Activated T-helper 2 cell treated with anti-CD3 and anti-CD28 coated beads, Interferon-gamma antibody, Interleukin-2, Interleukin-4, amounts not matched to agents 10 μg/mL and 5 μg/mL and 100 μg/mL, durations not matched to agents 14 hours and 24 hours and 36 hours (primary cell): ENCODE data around the gene APC2. TPM values are rescaled to one million over a fixed set of nuclear protein-coding genes. Genes with fewer than 3 reads are reported as not detected.

Experiments
- DNase-seq: peaks from one replicate; pipeline ENCODE4 v3.0.0; 2021; ENCODE audit warnings: low spot score
- H3K27ac Mint-ChIP-seq: one replicate; pipeline ENCODE4 v1.8.0; 2021; ENCODE audit warnings: mixed read lengths
- H3K27me3 Mint-ChIP-seq: one replicate; pipeline ENCODE4 v1.8.0; 2021; ENCODE audit warnings: low read depth, mixed read lengths
- H3K36me3 Mint-ChIP-seq: one replicate; pipeline ENCODE4 v1.8.0; 2021; ENCODE audit warnings: low read depth, mixed read lengths
- H3K4me1 Mint-ChIP-seq: one replicate; pipeline ENCODE4 v1.8.0; 2021; ENCODE audit warnings: low read depth, mixed read lengths
- H3K4me3 Mint-ChIP-seq: one replicate; pipeline ENCODE4 v1.8.0; 2021; ENCODE audit warnings: low read depth, mild to moderate bottlenecking, moderate library complexity, mixed read lengths
- H3K9me3 Mint-ChIP-seq: one replicate; pipeline ENCODE4 v1.8.0; 2021; ENCODE audit warnings: mixed read lengths
- intact Hi-C: fragments of 100-400 bp; cut with micrococcal nuclease; formaldehyde crosslinking; loops from one replicate; pipeline ENCODE4 v1.15.1; 2023
- total RNA-seq: library from RNA; stranded (reverse); gene quantifications from 2 replicates; pipeline ENCODE4 v1.2.3, GENCODE V29; 2022

The APC2 gene
- total RNA-seq, 1 donor from 2014 or later: 0.21 TPM

DNA sequence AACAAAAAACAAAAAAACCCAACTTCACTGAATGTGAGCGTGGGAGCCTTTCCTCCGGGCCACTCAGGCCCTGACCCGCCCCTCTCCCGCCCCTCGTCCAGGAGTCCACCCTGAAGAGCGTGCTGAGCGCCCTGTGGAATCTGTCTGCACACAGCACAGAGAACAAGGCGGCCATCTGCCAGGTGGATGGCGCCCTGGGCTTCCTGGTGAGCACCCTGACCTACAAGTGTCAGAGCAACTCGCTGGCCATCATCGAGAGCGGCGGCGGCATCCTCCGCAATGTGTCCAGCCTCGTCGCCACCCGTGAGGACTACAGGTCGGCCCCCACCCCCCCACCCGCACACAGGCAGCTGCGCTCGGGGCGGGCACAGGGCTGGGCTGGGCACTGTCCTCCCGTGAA, 11.9 kb downstream of the APC2 start:
- peaks cover 12% of the 10 kb centered on the region for H3K27me3 Mint-ChIP-seq
- H3K4me1 Mint-ChIP-seq: no peaks in the 10 kb centered on the region
- DNase-seq: no peak
- H3K27ac Mint-ChIP-seq: no peak overlapping the region
- no peaks in the 10 kb centered on the region for H3K9me3 Mint-ChIP-seq
- intact Hi-C loops: no loop called here
- no peaks in the 10 kb centered on the region for H3K36me3 Mint-ChIP-seq
- no peak overlapping the region for H3K4me3 Mint-ChIP-seq

DNA sequence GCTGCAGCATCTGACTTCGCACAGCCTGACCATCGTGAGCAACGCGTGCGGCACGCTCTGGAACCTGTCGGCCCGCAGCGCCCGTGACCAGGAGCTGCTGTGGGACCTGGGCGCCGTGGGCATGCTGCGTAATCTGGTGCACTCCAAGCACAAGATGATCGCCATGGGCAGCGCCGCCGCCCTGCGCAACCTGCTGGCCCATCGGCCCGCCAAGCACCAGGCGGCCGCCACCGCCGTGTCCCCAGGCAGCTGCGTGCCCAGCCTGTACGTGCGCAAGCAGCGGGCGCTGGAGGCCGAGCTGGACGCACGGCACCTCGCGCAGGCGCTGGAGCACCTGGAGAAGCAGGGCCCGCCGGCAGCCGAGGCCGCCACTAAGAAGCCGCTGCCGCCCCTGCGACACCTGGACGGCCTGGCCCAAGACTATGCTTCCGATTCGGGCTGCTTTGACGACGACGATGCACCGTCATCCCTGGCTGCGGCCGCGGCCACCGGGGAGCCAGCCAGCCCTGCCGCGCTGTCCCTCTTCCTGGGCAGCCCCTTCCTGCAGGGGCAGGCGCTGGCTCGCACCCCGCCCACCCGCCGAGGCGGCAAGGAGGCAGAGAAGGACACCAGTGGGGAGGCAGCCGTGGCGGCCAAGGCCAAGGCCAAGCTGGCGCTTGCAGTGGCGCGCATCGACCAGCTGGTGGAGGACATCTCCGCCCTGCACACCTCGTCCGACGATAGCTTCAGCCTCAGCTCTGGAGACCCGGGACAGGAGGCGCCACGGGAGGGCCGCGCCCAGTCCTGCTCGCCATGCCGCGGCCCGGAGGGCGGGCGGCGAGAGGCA, 15.5 kb downstream of the APC2 start:
- H3K9me3 Mint-ChIP-seq: no peaks in the 10 kb centered on the region
- no peak overlapping the region for H3K27ac Mint-ChIP-seq
- intact Hi-C loops: loop anchor here (5.0 kb wide), 1 partner anchor 297 kb away; no protein-coding TSS in a partner anchor
- H3K27me3 Mint-ChIP-seq: peaks cover 3% of the 10 kb centered on the region
- H3K4me1 Mint-ChIP-seq: peaks cover 1% of the 10 kb centered on the region
- H3K36me3 Mint-ChIP-seq: no peaks in the 10 kb centered on the region
- DNase-seq: no peak
- no peak overlapping the region for H3K4me3 Mint-ChIP-seq

DNA sequence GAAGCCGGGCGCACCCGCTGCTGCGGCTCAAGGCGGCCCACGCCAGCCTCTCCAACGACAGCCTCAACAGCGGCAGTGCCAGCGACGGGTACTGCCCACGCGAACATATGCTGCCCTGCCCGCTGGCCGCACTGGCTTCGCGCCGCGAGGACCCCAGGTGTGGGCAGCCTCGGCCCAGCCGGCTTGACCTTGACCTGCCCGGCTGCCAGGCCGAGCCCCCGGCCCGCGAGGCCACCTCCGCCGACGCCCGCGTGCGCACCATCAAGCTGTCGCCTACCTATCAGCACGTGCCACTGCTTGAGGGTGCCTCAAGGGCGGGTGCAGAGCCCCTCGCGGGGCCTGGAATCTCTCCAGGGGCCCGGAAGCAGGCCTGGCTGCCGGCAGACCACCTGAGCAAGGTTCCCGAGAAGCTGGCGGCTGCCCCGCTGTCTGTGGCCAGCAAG, 16.1 kb downstream of the APC2 start:
- intact Hi-C loops: loop anchor here (5.0 kb wide), 1 partner anchor 296 kb away; no protein-coding TSS in a partner anchor
- peaks cover 3% of the 10 kb centered on the region for H3K27me3 Mint-ChIP-seq
- no peaks in the 10 kb centered on the region for H3K36me3 Mint-ChIP-seq
- H3K27ac Mint-ChIP-seq: no peak overlapping the region
- DNase-seq: no peak
- no peak overlapping the region for H3K4me3 Mint-ChIP-seq
- H3K4me1 Mint-ChIP-seq: peaks cover 1% of the 10 kb centered on the region
- H3K9me3 Mint-ChIP-seq: no peaks in the 10 kb centered on the region

DNA sequence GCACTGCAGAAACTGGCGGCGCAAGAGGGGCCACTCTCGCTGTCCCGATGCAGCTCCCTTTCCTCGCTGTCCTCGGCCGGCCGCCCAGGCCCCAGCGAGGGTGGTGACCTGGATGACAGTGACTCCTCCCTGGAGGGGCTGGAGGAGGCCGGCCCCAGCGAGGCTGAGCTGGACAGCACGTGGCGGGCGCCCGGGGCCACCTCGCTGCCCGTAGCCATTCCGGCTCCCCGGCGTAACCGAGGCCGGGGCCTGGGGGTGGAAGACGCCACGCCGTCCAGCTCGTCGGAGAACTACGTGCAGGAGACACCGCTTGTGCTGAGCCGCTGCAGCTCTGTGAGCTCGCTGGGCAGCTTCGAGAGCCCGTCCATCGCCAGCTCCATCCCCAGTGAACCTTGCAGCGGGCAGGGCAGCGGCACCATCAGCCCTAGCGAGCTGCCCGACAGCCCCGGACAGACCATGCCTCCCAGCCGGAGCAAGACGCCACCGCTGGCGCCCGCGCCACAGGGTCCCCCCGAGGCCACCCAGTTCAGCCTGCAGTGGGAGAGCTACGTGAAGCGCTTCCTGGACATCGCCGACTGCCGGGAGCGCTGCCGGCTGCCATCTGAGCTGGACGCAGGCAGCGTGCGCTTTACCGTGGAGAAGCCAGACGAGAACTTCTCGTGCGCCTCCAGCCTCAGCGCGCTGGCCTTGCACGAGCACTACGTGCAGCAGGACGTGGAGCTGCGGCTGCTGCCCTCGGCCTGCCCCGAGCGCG, 16.7 kb downstream of the APC2 start:
- DNase-seq: no peak
- intact Hi-C loops: loop anchor here (5.0 kb wide), 1 partner anchor 296 kb away; no protein-coding TSS in a partner anchor
- peaks cover 3% of the 10 kb centered on the region for H3K4me1 Mint-ChIP-seq
- no peak overlapping the region for H3K27ac Mint-ChIP-seq
- no peak overlapping the region for H3K4me3 Mint-ChIP-seq
- H3K36me3 Mint-ChIP-seq: no peaks in the 10 kb centered on the region
- H3K27me3 Mint-ChIP-seq: peaks cover 5% of the 10 kb centered on the region
- no peaks in the 10 kb centered on the region for H3K9me3 Mint-ChIP-seq

DNA sequence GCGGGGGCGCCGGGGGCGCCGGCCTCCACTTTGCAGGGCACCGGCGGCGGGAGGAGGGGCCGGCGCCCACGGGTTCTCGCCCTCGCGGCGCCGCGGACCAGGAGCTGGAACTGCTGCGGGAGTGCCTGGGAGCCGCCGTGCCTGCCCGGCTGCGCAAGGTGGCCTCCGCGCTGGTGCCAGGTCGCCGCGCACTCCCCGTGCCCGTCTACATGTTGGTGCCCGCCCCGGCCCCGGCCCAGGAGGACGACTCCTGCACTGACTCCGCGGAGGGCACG, 17.2 kb downstream of the APC2 start:
- DNase-seq: no peak
- H3K4me3 Mint-ChIP-seq: no peak overlapping the region
- H3K4me1 Mint-ChIP-seq: peaks cover 3% of the 10 kb centered on the region
- no peaks in the 10 kb centered on the region for H3K9me3 Mint-ChIP-seq
- no peak overlapping the region for H3K27ac Mint-ChIP-seq
- H3K36me3 Mint-ChIP-seq: no peaks in the 10 kb centered on the region
- peaks cover 9% of the 10 kb centered on the region for H3K27me3 Mint-ChIP-seq
- intact Hi-C loops: loop anchor here (5.0 kb wide), 1 partner anchor 295 kb away; no protein-coding TSS in a partner anchor

DNA sequence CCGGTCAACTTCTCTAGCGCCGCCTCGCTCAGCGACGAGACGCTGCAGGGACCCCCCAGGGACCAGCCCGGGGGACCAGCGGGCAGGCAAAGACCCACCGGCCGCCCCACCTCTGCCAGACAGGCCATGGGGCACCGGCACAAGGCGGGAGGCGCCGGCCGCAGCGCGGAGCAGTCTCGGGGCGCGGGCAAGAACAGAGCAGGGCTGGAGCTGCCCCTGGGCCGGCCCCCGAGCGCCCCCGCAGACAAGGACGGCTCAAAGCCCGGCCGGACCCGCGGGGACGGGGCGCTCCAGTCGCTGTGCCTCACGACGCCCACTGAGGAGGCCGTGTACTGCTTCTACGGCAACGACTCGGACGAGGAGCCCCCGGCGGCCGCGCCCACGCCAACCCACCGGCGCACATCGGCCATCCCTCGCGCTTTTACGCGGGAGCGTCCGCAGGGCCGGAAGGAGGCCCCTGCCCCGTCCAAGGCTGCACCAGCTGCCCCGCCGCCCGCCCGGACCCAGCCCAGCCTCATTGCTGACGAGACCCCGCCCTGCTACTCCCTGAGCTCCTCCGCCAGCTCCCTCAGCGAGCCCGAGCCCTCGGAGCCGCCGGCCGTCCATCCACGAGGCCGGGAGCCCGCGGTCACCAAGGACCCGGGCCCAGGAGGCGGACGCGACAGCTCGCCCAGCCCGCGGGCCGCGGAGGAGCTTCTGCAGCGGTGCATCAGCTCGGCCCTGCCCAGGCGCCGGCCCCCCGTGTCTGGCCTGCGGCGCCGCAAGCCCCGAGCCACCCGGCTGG, 17.8 kb downstream of the APC2 start:
- Mint-ChIP-seq H3K9me3 (no peaks in the 10 kb centered on the region), H3K4me3 (no peak overlapping the region), H3K27me3 (peaks cover 9% of the 10 kb centered on the region), H3K36me3 (no peaks in the 10 kb centered on the region), H3K4me1 (peaks cover 3% of the 10 kb centered on the region), H3K27ac (no peak overlapping the region)
- no peak for DNase-seq
- intact Hi-C loops: loop anchor here (5.0 kb wide), 1 partner anchor 295 kb away; no protein-coding TSS in a partner anchor

DNA sequence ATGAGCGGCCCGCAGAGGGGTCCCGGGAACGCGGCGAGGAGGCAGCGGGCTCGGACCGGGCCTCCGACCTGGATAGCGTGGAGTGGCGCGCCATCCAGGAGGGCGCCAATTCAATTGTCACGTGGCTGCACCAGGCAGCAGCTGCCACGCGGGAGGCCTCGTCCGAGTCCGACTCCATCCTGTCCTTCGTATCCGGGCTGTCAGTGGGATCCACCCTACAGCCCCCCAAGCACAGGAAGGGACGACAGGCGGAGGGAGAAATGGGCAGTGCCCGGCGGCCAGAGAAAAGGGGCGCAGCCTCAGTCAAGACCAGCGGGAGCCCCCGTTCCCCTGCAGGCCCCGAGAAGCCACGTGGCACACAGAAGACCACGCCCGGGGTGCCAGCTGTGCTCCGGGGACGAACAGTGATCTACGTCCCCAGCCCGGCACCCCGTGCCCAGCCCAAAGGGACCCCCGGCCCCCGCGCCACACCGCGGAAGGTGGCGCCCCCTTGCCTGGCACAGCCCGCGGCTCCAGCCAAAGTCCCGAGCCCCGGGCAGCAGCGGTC, 18.4 kb downstream of the APC2 start:
- Mint-ChIP-seq H3K27ac (no peak overlapping the region), H3K4me3 (peak overlapping the region; percentile 13), H3K36me3 (no peaks in the 10 kb centered on the region), H3K4me1 (peaks cover 3% of the 10 kb centered on the region), H3K27me3 (peaks cover 12% of the 10 kb centered on the region), H3K9me3 (no peaks in the 10 kb centered on the region)
- no peak for DNase-seq
- intact Hi-C loops: loop anchor here (5.0 kb wide), 1 partner anchor 294 kb away; no protein-coding TSS in a partner anchor

DNA sequence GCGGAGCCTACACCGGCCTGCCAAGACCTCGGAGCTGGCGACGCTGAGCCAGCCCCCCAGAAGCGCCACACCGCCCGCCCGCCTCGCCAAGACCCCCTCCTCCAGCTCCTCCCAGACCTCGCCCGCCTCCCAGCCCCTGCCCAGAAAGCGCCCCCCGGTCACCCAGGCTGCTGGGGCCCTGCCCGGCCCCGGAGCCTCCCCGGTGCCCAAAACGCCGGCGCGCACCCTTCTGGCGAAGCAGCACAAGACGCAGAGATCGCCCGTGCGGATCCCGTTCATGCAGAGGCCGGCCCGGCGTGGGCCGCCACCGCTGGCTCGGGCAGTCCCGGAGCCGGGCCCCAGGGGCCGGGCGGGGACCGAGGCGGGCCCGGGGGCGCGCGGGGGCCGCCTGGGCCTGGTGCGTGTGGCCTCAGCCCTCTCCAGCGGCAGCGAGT, 18.9 kb downstream of the APC2 start:
- peaks cover 3% of the 10 kb centered on the region for H3K4me1 Mint-ChIP-seq
- H3K36me3 Mint-ChIP-seq: no peaks in the 10 kb centered on the region
- DNase-seq: no peak
- intact Hi-C loops: loop anchor here (5.0 kb wide), 1 partner anchor 293 kb away; no protein-coding TSS in a partner anchor
- no peaks in the 10 kb centered on the region for H3K9me3 Mint-ChIP-seq
- no peak overlapping the region for H3K27ac Mint-ChIP-seq
- H3K4me3 Mint-ChIP-seq: peak overlapping the region; percentile 5
- peaks cover 12% of the 10 kb centered on the region for H3K27me3 Mint-ChIP-seq

DNA sequence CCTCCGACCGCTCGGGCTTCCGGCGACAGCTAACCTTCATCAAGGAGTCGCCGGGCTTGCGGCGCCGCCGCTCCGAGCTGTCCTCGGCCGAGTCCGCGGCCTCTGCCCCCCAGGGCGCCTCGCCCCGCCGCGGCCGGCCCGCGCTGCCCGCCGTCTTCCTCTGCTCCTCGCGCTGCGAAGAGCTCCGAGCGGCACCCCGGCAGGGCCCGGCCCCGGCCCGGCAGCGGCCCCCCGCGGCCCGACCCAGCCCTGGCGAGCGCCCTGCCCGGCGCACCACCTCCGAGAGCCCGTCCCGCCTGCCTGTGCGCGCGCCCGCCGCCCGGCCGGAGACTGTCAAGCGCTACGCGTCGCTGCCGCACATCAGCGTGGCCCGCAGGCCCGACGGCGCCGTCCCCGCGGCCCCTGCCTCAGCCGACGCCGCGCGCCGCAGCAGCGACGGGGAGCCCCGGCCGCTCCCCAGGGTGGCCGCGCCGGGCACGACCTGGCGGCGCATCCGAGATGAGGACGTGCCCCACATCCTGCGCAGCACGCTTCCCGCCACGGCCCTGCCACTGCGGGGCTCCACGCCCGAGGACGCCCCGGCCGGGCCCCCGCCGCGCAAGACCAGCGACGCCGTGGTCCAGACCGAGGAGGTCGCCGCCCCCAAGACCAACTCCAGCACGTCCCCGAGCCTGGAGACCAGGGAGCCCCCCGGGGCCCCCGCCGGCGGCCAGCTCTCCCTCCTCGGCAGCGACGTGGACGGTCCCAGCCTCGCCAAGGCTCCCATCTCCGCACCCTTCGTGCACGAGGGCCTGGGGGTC, 19.5 kb downstream of the APC2 start:
- H3K4me1 Mint-ChIP-seq: peaks cover 3% of the 10 kb centered on the region
- H3K4me3 Mint-ChIP-seq: no peak overlapping the region
- no peaks in the 10 kb centered on the region for H3K9me3 Mint-ChIP-seq
- no peak for DNase-seq
- H3K27me3 Mint-ChIP-seq: peaks cover 12% of the 10 kb centered on the region
- intact Hi-C loops: loop anchor here (5.0 kb wide), 2 partner anchors 43 to 293 kb away; partner anchors contain the start of gene ADAMTSL5
- H3K27ac Mint-ChIP-seq: no peak overlapping the region
- peaks cover under 1% of the 10 kb centered on the region for H3K36me3 Mint-ChIP-seq

DNA sequence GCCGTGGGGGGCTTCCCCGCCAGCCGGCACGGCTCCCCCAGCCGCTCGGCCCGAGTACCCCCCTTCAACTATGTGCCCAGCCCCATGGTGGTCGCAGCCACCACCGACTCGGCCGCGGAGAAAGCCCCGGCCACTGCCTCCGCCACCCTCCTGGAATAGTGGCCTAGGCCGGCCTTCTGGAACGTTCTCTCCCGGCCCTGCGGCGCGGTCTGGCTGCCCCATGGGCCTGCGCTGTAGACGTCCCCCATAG, 20.1 kb downstream of the APC2 start:
- H3K27ac Mint-ChIP-seq: peak overlapping the region; percentile 33
- peak overlapping the region; percentile 67 for H3K4me3 Mint-ChIP-seq
- peaks cover 12% of the 10 kb centered on the region for H3K27me3 Mint-ChIP-seq
- DNase-seq: no peak
- peaks cover 3% of the 10 kb centered on the region for H3K4me1 Mint-ChIP-seq
- H3K9me3 Mint-ChIP-seq: no peaks in the 10 kb centered on the region
- intact Hi-C loops: loop anchor here (5.0 kb wide), 1 partner anchor 42 kb away; the partner anchor contains the start of gene ADAMTSL5
- H3K36me3 Mint-ChIP-seq: peaks cover 3% of the 10 kb centered on the region

DNA sequence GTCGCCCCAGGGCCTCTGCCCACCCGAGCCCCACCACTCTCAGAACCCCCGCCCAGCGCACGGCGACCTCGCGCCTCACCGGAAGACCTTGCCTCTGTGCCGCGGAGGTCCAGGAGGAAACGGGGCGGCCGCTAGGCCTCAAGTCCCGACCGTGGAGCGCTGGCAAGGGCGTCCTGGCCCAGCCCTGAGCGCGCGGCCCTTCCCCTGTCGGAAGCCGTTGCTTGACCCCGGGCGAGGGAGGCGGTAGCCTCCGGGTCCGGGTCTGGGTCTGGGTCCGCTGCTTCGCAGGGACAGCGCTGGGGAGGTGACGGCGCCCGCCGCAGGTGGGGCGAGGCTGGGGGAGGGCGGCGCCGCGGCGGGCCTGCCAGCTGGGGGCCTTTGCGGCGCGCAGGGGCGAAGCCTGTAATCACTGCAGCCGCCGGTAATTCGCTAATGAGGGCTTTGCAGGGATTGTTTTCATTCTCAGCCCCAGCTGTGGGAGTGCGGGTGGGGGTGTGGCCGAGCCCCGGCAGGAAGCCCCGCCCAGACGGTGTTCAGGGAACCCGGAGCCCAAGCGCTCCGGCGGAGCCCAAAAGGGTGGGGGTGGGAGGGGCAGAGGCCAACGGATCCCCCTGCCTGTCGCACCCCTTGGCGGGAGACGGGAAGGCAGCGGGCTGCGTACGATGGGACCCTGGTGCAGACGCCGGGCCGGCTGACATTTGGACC, 20.5 kb downstream of the APC2 start:
- Mint-ChIP-seq H3K27me3 (peaks cover 12% of the 10 kb centered on the region), H3K4me3 (peak overlapping the region; percentile 67), H3K36me3 (peaks cover 3% of the 10 kb centered on the region), H3K27ac (no peak overlapping the region), H3K9me3 (no peaks in the 10 kb centered on the region), H3K4me1 (peaks cover 3% of the 10 kb centered on the region)
- DNase-seq: peak; percentile 71
- intact Hi-C loops: loop anchor here (5.0 kb wide), 1 partner anchor 42 kb away; the partner anchor contains the start of gene ADAMTSL5
